ENCODE results near the gene SMARCAD1. TPM values are rescaled to one million over a fixed set of nuclear protein-coding genes. Genes with fewer than 3 reads are reported as not detected.

SMARCAD1 gene
- total and polyA plus RNA-seq, 9 of the 15 experiments (the other 6 are each of a cell fraction or from before 2014, with no cell fraction given): 11.2 to 52.2 (median 34.6) TPM

- TF ChIP-seq MNT (conservative IDR thresholded peaks at IDR 0.05): 0 out of 4 replicates have a peak, but pooled peaks of 1 of the 2 experiments have one; percentile 10
- peak; percentile 59 for TF ChIP-seq DEAF1 (CRISPR knock-in tag; IDR thresholded peaks at IDR 0.05)
- no peak for TF ChIP-seq SMAD1 (IDR thresholded peaks at IDR 0.05; ENCODE audit: low read depth, low read length, partially characterized antibody)
- TF ChIP-seq KLF16 (IDR thresholded peaks at IDR 0.05): 0 out of 2 replicates have a peak, but pooled peaks have one; percentile 27
- TF ChIP-seq RNF2 (IDR thresholded peaks at IDR 0.05): no peak
- no peak for TF ChIP-seq ATF1 (CRISPR knock-in tag; IDR thresholded peaks at IDR 0.05)
- TF ChIP-seq ATF1 (tag; IDR thresholded peaks at IDR 0.05): peak; percentile 68
- peak; percentile 25 for TF ChIP-seq PRDM10 (IDR thresholded peaks at IDR 0.05; ENCODE audit: partially characterized antibody)
- TF ChIP-seq VEZF1 (CRISPR knock-in tag; IDR thresholded peaks at IDR 0.05): peak; percentile 22; the same call in 1 of the 2 replicates
- TF ChIP-seq ATF7 (IDR thresholded peaks at IDR 0.05): 0 out of 2 replicates have a peak, but pooled peaks have one; percentile 52
- TF ChIP-seq DPF2 (IDR thresholded peaks at IDR 0.05): 0 out of 2 replicates have a peak, but pooled peaks have one; percentile 18
- 0 out of 2 replicates have a peak, but pooled peaks have one; percentile 35 for TF ChIP-seq PKNOX1 (IDR thresholded peaks at IDR 0.05)
- no peak for TF ChIP-seq CEBPG (CRISPR knock-in tag; IDR thresholded peaks at IDR 0.05)
- no peak for TF ChIP-seq CEBPG (tag; conservative IDR thresholded peaks at IDR 0.05 in 1 of 2, IDR thresholded peaks at IDR 0.05 in 1 of 2)
- TF ChIP-seq RAD21 (CRISPR knock-in tag; conservative IDR thresholded peaks at IDR 0.05 in 1 of 2, IDR thresholded peaks at IDR 0.05 in 1 of 2): peak; percentile 70 to 80
- TF ChIP-seq ZBTB12 (CRISPR knock-in tag; IDR thresholded peaks at IDR 0.05): no peak
- TF ChIP-seq ARID1B (IDR thresholded peaks at IDR 0.05): peak; percentile 27; the same call in 1 of the 2 replicates
These were observed 125.4 kb downstream of the SMARCAD1 start (continued) for GRCh38 chr4:94332983-94333590.

All from K562 (cell line).